Activated naive CD4-positive, alpha-beta T cell treated with Interleukin-2 at 50 U/mL for 16 hours (primary cell): ENCODE results near the gene CDH18.

Experiments
- DNase-seq: peaks from one replicate; pipeline ENCODE4 v3.0.0-alpha.2; 2020

CDH18 gene, protein sequence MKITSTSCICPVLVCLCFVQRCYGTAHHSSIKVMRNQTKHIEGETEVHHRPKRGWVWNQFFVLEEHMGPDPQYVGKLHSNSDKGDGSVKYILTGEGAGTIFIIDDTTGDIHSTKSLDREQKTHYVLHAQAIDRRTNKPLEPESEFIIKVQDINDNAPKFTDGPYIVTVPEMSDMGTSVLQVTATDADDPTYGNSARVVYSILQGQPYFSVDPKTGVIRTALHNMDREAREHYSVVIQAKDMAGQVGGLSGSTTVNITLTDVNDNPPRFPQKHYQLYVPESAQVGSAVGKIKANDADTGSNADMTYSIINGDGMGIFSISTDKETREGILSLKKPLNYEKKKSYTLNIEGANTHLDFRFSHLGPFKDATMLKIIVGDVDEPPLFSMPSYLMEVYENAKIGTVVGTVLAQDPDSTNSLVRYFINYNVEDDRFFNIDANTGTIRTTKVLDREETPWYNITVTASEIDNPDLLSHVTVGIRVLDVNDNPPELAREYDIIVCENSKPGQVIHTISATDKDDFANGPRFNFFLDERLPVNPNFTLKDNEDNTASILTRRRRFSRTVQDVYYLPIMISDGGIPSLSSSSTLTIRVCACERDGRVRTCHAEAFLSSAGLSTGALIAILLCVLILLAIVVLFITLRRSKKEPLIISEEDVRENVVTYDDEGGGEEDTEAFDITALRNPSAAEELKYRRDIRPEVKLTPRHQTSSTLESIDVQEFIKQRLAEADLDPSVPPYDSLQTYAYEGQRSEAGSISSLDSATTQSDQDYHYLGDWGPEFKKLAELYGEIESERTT

DNA sequence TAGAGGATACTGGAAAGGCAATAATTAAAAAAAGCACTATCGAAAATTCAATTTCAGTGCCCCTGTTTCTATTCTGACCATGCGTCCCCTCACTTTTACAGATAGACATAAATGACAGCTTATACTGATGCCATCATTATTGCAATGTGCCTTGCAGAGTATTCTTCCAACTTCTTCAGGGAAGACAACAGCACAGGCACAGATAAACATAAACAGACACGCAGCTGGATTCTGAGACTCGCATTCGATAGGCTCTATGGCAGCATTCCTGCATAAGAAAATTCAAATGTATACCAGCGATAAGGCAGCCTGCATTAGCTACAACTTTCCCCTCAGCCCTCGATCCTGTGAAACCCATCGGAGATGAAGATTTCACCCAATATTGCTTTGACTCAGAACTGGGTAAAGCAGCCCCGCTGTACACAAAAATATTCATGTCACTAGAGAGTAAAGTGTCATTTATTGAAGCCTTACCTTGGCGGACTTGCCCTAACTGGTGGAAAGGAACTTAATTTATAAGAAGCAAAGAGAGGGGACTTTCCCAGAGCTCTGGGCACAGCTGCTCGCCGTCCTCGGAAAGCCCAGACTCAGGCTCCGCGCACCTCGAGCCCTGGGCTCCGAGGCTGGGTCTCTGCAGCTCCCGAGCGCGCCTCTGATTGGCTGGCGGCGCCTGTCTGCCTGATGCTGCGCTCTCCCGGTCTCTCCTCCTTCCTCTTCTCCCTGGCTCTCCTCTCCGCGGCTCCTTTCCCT lies at the start of gene CDH18:
Gene CDH18, minus strand, starts transcription at position 589 of the 750 bp plus-strand sequence. CDS start 149,214 bp downstream, outside the sequence.
- DNase-seq = no peak

DNA sequence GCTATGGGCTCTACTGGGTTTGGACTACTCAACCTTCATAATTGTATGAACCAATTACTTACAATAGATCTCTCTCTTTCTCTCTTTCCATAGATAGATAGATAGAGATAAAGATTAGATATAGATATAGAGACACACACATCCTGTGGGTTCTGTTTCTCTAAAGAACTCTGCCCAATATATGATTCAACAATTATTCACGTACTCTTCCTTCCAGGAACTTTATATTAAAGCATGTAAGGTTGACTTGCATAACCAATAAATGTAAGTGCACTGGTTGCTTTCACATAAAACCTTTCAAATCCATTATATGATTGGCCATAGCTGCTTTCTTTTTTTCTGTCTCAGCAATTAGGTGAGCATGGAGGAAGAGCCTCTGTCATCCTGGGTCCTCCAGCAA lies 46.7 kb upstream of the CDH18 start:
- no peak for DNase-seq

DNA sequence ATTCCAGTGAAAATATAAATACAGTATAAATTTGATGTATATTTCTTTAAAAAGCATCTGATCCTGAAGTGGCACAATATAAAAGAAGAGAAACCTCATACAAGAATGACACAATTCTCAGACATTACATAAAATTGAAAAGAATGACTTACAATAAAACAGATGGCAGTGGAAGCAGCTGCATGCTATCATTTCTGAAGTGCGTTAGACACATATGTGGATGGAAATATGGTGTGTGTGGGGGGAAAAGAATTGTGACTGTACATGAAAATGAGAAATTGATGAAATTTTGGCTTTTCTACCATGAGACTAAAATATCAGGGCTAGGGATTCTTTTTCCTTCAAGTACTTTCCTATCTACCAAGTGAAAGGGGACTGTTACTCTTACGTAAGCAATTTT lies 45.9 kb upstream of the CDH18 start:
- DNase-seq = no peak

DNA sequence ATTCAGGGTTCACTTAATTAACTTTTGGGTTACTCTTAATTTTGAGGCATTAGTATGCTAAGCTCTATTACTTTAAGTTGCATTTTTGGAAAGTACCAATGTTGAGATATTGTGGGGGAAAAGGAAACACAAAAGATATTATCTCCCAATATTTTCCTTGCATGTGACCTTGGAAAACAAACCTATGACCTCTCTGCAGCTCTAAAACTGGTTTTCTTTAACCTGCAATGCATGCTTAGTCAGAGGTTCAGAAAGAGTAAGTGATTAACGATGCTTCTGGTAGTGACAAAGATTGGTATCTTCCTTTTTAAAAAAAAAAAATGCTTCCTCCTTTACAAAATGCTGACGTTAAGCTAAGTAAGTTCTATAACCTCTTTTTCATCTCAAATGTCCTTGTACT lies 44.9 kb upstream of the CDH18 start:
- no peak for DNase-seq

DNA sequence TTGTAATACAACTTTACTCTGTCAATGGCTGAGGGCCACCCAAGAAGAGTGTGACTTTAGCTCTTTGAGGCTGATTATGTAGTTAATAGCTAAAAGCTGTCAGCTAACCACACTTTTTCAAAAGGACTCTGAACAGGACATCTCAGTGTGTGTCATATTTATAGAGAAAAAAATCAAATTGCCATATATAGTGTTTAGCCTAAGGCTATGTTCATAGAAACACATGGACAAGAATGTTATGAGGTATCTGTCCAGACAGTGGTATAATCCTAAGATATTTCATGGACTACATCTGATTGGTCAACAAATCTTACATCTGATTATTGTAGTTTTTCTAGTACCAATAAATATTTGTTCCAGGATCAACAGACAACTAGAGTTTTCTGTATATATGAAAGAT lies 42.1 kb upstream of the CDH18 start:
- DNase-seq = no peak

DNA sequence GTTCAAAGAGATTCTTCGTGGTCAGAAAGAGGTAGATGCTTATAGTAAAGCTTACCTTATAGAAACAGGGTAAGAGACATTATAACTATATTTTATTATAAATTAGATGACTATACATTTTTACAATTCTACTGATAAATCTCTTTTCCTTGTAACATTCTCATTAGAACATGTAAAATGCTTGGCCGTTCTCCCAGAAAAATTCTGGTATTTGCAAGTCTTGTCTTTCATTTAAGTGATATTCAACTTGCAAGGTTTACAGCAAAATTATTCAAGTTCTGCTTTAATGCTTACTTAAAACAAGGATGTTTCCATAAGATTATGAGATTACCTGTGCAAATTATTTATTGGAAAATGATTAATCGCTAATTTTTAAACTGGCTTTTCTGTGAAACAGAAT lies 41.3 kb upstream of the CDH18 start:
- no peak for DNase-seq

DNA sequence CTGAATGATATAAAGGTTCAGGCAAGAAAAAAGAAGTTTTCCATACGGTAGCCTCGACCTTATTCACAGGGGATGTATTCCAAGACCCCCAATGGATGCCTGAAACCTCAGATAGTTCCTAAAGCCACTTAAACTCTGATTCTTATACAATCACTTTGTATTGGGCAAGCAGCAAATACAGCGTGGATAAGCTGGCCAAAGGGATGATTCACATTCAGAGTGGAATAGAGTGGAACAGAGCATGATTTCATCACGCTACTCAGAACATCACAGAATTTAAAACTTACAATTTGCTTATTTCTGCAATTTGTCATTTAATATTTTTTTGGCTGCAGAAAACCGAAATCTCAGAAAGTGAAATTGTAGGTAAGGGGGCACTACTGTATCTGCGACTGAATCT lies 40.5 kb upstream of the CDH18 start:
- no peak for DNase-seq

DNA sequence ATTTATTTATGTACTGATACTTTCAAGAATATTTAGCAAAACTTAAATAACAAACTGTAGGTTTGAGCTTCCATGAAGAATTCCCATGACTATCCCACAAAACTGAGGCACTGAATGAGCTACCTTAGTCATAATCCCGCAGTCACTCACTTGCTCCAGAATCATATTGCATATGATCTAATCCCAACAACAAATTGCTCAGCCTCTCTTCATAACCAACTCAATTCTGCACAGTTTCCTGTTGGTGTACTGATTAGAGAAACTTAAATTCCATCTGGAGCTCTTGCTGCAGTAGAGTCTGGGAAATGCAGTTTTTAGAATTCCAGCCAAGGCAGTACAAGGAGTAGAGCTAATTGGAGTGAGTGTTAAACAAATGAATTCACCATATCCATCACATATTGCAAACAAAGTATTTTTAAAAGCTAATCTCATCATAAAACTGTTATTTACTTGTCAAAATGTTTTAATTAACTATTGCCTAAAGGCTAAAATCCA lies 35.7 kb upstream of the CDH18 start:
- no peak for DNase-seq

DNA sequence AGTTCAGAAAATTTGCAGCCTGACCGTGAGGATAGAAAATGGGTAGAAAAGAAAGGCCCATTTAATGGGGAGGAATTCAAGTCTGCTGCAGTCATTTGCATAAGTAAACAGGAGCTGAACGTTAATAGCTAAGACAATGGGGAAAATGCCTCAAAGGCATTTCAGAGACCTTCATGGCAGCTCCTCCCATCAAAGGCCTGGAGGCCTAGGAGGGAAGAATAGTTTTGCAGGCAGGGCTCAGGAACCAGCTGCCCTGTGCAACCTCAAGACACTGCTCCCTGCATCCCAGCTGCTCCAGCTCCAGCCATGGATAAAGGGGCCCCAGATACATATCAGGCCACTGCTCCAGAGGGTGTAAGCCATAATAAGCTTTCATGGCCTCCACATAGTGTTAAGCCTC lies 32.2 kb upstream of the CDH18 start:
- DNase-seq = no peak

DNA sequence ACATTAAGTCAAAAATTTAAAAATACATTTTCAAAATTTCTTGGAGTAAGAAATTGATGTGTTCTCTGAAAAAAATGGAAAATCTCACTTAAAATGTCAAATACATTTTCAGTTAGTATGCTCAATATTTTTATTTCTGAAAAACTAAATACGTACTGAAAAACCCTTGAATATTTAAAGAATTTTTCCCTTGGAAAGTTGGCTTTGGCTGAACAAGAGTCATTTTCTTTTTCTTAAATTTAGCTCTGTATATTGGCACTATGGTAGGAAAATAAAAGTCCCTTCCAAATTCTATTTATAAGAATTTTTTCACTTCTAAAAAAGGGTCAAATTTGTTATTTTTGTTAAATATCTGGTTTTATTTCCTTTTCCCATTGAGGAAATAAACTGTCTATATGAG lies 29.0 kb upstream of the CDH18 start:
- DNase-seq = no peak

DNA sequence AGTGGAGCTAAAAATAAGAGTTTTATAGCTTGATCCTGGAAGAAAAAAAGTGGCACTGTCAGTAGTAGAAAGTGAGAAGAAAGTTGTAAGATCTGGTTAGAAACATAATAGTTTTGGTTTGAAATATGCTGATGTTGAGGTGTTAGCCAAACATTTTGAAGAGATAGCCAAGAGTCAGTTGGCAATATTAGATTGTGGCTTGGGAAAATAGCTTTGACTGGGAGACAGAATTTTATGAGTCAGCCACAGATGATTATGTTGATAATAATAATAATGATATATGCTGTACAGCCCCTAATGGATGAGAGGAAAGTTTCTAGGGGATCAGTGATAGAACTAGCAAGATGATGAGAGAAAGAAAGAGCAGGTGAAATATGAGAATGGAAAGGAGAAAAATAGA lies 12.4 kb upstream of the CDH18 start:
- no peak for DNase-seq

DNA sequence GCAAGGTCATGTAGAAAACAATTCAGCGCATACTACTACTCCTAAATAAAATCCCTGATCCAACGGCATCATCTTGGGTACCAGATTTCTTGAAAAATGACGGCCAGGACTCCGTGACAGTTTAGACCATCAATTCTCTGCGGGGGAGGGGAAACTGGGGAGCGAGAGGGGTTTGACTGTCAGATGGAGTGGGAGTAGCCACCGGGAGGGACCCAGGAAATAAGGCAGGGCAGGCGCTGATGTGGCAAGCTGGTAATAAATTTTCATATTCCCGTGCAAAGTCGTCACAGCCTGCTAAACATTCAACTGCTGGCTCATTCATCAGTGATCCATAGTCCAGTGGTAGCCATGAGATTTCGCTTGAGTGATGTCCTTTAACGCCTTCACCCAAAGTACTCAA lies 457 bp upstream of the CDH18 start:
- no peak for DNase-seq

DNA sequence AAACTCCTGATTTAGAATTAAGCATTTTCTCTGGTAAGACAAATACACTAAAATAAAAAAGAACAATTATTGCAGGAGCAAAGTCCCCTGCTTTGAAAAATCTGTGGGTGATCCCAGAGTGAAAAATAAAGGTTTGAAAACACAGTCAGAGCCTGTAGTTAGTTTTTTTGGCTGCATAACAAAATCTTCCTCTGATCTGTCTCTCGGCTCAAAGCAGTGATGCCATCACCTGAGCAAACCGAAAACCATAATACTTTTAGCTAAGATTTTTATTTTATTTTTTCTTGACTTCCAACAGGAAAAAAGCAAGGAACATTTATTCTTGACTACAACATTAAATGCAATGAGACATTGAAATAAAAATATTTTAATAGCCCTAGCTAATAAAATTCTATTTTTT lies 1.2 kb downstream of the CDH18 start:
- no peak for DNase-seq

DNA sequence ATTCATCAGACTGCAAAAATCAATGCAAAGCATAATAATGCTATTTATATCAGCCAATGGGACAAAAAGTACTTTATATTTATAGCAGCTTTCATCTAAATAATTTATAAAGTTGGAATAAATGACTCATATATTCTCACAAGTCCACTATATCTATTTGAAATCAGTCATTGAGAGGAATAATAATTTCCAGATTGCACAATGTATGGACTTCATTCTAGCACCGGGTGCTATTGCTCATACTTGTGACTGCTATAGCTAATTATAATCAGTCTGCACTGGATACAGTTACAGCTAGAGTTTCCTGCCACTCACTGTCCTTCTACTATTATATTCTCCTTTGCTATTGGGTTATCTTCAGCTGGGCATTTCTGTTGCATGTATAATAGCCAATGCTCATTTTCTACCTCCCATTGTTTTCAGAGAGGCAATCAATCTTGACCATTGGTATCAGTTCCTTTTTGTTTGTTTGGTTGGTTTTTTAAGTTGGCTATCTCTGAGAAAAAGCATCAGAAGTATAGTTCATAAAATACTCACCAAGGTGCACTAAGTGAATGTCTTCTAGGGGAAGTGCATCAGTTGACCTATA lies 1.9 kb downstream of the CDH18 start:
- DNase-seq = no peak

DNA sequence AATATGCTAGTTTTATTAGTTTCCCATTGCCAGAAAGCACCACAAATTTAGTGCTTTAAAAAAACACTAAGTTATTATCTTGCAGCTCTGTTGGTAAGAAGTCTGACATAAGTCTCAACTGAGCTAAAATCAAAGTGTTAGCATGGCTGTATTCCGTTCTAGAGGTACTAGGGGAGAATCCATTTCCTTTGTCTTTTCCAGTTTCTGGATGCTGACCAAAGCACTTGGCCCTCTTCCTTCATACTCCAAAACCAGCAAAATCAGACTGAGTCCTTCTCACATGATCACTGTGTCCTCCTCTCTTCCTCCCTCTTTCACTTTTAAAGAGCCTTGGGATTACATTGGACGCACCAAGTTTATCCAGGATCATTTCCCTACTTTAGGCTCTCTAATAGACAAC lies 9.5 kb downstream of the CDH18 start:
- no peak for DNase-seq

DNA sequence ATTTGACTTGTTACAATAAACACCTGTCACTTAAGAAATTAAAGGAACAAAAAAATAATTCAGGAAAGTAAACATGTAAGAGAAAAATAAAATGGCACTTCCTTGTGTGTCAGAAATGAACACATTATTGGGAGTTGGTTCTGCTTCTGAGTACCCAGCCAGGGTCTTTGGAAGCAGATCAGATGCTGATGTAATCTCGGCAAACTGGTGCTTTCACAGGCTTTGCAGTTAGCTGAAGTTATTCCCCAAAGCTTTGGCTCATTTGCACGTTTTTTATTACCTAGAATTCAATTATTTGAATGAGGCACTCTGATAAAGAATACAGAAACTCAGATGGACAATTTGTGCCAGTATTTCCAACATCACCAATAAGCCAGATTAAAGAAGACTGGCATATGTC lies 10.9 kb downstream of the CDH18 start:
- no peak for DNase-seq

DNA sequence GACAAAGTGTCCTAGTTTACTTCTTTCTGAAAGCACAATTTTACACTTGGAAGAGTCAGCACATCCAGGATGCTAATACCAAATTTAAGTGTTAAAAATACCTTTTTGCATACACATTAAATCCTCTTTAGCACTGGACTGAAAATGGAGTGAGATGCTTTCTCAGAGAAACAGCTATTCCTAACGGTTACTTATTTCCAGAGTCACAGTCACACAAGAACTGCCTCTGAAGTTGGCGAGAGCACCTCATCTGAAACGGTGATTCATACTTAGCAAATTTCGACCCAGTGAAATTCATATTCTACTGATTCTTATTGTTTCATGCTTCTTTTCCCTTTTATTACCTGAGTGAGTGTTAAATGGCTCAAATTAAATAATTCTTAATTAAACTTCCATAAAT lies 12.2 kb downstream of the CDH18 start:
- DNase-seq = no peak

DNA sequence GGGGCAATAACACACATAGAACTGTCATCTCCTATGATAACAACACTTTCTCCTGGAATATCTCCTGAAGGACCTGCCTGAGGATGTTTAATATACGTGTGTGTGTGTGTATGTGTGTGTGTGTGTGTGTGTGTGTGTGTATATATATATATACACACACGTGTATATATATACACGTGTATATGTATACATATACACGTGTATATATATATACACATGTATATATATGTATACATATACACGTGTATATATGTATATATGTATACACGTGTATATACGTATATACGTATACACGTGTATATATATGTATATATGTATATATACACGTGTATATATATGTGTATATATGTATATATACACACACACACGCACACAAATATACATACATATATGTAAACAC lies 27.5 kb downstream of the CDH18 start:
- no peak for DNase-seq

DNA sequence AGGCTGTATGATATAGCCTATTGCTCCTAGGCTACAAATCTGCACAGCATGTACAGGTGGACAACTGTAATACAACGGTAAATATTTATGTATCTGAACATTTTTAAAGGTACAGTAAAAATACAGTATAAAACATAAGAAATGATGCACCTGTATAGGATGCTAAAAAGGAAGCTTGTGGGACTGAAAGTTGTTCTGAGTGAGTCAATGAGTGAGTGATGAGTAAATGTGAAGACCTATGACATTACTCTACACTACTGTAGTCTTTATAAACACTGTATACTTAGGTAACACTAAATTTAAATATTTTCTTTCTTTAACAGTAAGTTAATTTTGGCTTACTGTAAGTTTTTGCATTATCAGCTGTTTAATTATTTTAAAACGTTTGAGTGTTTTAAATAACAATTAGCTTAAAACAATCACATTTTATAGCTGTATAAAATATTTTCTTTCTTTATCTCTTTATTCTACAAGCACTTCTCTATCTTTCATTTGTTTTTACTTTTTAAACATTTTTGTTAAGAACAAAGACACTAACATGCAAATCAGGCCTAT lies 28.1 kb downstream of the CDH18 start:
- no peak for DNase-seq

DNA sequence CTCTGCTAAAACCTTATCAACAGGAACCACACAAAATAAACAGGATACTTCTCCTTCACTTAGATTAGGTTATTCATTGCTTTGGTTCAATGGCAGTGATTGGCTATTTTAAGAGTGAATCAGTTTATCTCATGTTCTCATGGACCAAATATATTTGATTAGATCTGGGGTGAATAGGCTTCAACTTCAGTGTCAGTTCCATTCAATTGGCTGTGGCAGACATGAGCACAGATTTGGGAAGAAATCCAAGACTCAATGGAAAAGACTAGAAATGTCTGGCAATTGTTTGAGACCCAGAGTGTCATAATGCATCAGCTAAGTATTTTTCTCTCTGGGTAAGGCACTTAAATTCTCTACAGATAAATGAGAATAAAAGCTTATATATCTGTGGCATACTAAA lies 37.1 kb downstream of the CDH18 start:
- no peak for DNase-seq

DNA sequence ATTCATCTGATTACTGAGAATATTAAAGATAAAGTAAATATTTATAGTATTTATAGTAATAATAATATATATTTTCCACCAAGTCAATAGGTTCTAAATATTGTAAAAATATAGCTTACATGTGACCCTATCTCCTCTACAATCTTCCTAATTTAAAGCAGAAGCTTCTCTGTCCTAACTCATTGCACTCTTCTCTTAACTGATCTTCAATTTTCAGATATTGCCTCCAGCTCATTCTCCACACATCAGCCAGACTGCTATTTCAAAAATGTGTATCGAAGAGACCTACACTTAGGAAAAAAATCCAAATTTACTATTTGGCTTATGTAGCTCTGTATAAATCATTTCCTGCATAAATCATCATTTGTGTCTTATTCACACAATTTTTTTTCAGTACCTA lies 47.8 kb downstream of the CDH18 start:
- DNase-seq = no peak

DNA sequence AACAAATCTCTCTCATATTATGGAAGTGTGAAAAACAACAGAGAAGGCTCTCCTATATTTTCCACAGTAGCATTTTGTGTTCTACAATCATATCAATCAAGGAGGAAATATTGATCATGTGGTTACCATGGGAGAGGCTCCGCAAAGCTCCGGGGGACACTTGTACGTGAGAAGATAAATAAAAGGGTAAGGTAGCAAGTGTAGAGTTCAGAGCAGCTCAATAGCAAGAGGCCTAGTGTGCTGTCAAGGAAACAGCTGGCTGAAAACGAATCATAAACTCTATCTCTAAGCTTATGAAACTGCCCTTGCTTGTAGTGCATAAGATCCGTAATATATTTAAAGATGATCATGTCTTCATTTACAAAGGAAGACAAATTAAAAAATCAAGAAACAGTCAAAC lies 57.5 kb downstream of the CDH18 start:
- no peak for DNase-seq
